K562 (cell line): ENCODE results near the gene ITPR2.

Experiments used
- ARID2 ChIP-seq: fragments of 450-650 bp; IDR thresholded peaks from 2 replicates; pipeline ENCODE4 v1.6.1; 2017; ENCODE audit warnings: antibody characterized with exemption, mild to moderate bottlenecking
- CCNT2 ChIP-seq: IDR thresholded peaks from 2 replicates; pipeline ENCODE4 v1.6.1; 2011; ENCODE audit warnings: borderline replicate concordance, low read depth, mild to moderate bottlenecking, moderate library complexity, mixed read lengths, low read length; ENCODE audit not compliant: insufficient read length; ENCODE audit errors: extremely low read depth
- EP300 ChIP-seq: IDR thresholded peaks from 2 replicates; pipeline ENCODE4 v1.6.1; 2012; ENCODE audit warnings: low read length, improper control_type of control experiment
- JUN ChIP-seq, 2 experiments: sonication (generic) in 1 of 2; formaldehyde crosslinking in 1 of 2; IDR thresholded peaks; 2 replicates each; pipeline versions ENCODE4 v1.6.1 to v1.8.0; 2012 to 2022; ENCODE audit warnings: borderline replicate concordance in 2 of 2, mild to moderate bottlenecking in 2 of 2, improper control_type of control experiment in 1 of 2, low read depth in 1 of 2, low read length in 1 of 2, missing genetic modification reagents in 1 of 2
- MCM5 ChIP-seq: fragments of 450-650 bp; IDR thresholded peaks from 2 replicates; pipeline ENCODE4 v1.6.1; 2016; ENCODE audit warnings: low read depth
- NFIX ChIP-seq: fragments of 250-450 bp; sonication (Bioruptor Pico); IDR thresholded peaks from 2 replicates; pipeline ENCODE4 v1.4.0; 2020; ENCODE audit warnings: low read depth, mild to moderate bottlenecking, moderate library complexity
- POLR2AphosphoS2 ChIP-seq: IDR thresholded peaks from 2 replicates; pipeline ENCODE4 v1.6.1; 2012; ENCODE audit warnings: low read length, improper control_type of control experiment
- RNF219 ChIP-seq: fragments of 250-450 bp; sonication (Bioruptor Pico); IDR thresholded peaks from 2 replicates; pipeline ENCODE4 v1.5.0; 2022; ENCODE audit warnings: mild to moderate bottlenecking
- SMC3 ChIP-seq: conservative IDR thresholded peaks from 2 replicates; pipeline ENCODE4 v1.6.1; 2011; ENCODE audit warnings: low read depth, low read length, improper control_type of control experiment; ENCODE audit not compliant: insufficient read depth
- ZFP30 ChIP-seq: fragments of 250-450 bp; sonication (Bioruptor Pico); IDR thresholded peaks from 2 replicates; pipeline ENCODE4 v1.8.0; 2022; ENCODE audit warnings: moderate library complexity, mild to moderate bottlenecking, inconsistent platforms, borderline replicate concordance
- ZNF398 ChIP-seq: fragments of 250-450 bp; sonication (Bioruptor Pico); IDR thresholded peaks from 2 replicates; pipeline ENCODE4 v1.8.0; 2021; ENCODE audit warnings: moderate library complexity, mild to moderate bottlenecking, inconsistent platforms
- ZNF785 ChIP-seq: fragments of 250-450 bp; sonication (Bioruptor Pico); IDR thresholded peaks from 2 replicates; pipeline ENCODE4 v1.4.0; 2020; ENCODE audit warnings: mild to moderate bottlenecking

GRCh38 chr12:26622601-26623000, 210.4 kb downstream of the ITPR2 start:
- TF ChIP-seq ARID2 (no peak), ZFP30 (CRISPR knock-in tag) (no peak), NFIX (CRISPR knock-in tag) (no peak), ZNF785 (no peak), SMC3 (no peak), MCM5 (no peak), POLR2AphosphoS2 (no peak), ZNF398 (CRISPR knock-in tag) (no peak), RNF219 (CRISPR knock-in tag) (no peak), JUN (IDR thresholded peaks at IDR 0.05; ENCODE audit: borderline replicate concordance, low read depth, low read length) (no peak), JUN (CRISPR knock-in tag; IDR thresholded peaks at IDR 0.05; ENCODE audit: borderline replicate concordance) (no peak), EP300 (no peak), CCNT2 (no peak)
